ENCODE data around the gene COPB1.

DNA sequence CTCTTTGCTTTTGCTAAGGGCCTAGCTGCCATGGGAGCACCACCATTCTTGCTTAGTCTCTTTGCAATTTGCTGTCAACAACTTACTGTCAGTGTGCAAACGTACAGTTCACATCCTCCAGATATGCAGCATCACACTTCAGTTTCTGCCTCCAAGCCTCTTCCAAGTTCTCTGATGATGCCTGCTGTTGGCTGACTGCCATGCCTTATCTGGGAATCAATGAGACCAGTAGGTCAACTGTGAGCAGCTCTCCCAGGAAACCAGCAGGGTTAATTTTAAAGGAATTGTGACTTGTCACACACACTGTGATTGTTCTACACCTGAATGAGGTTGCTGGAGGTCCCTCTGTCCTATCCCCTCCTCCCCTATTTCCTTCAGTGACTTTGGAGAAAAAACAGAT is 56.0 kb downstream of the COPB1 start:
- TF ChIP-seq NFRKB (IDR thresholded peaks at IDR 0.05) (no peak), SP1 (IDR thresholded peaks at IDR 0.05) (no peak), HDGF (IDR thresholded peaks at IDR 0.05; ENCODE audit: borderline replicate concordance) (no peak), LEF1 (IDR thresholded peaks at IDR 0.05; ENCODE audit: borderline replicate concordance) (no peak), FOXK2 (IDR thresholded peaks at IDR 0.05) (no peak), FOXA1 (IDR thresholded peaks at IDR 0.05) (no peak), ARNT (IDR thresholded peaks at IDR 0.05) (no peak), SUZ12 (IDR thresholded peaks at IDR 0.05) (no peak), BHLHE40 (IDR thresholded peaks at IDR 0.05; ENCODE audit: borderline replicate concordance) (no peak), ZNF384 (IDR thresholded peaks at IDR 0.05) (no peak), FOXM1 (IDR thresholded peaks at IDR 0.05; ENCODE audit: borderline replicate concordance) (no peak), ELF4 (IDR thresholded peaks at IDR 0.05) (no peak)

Data from HEK293T (cell line).